ENCODE results near the gene RAD21L1.

GRCh38 chr20:1282966-1283365 lies 57.1 kb downstream of the RAD21L1 start:
- no peak for TF ChIP-seq CTCF (IDR thresholded peaks at IDR 0.05; ENCODE audit: insufficient read depth, low read length, poor library complexity, severe bottlenecking)
- TF ChIP-seq EZH2phosphoT487 (conservative IDR thresholded peaks at IDR 0.05; ENCODE audit: low read length) = no peak
